ENCODE results near the gene CKLF. TPM values are rescaled to one million over a fixed set of nuclear protein-coding genes. Genes with fewer than 3 reads are reported as not detected.

Gene CKLF, protein sequence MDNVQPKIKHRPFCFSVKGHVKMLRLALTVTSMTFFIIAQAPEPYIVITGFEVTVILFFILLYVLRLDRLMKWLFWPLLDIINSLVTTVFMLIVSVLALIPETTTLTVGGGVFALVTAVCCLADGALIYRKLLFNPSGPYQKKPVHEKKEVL
- 100 to 1,000 TPM; 114 to 126 TPM for total RNA-seq

DNA sequence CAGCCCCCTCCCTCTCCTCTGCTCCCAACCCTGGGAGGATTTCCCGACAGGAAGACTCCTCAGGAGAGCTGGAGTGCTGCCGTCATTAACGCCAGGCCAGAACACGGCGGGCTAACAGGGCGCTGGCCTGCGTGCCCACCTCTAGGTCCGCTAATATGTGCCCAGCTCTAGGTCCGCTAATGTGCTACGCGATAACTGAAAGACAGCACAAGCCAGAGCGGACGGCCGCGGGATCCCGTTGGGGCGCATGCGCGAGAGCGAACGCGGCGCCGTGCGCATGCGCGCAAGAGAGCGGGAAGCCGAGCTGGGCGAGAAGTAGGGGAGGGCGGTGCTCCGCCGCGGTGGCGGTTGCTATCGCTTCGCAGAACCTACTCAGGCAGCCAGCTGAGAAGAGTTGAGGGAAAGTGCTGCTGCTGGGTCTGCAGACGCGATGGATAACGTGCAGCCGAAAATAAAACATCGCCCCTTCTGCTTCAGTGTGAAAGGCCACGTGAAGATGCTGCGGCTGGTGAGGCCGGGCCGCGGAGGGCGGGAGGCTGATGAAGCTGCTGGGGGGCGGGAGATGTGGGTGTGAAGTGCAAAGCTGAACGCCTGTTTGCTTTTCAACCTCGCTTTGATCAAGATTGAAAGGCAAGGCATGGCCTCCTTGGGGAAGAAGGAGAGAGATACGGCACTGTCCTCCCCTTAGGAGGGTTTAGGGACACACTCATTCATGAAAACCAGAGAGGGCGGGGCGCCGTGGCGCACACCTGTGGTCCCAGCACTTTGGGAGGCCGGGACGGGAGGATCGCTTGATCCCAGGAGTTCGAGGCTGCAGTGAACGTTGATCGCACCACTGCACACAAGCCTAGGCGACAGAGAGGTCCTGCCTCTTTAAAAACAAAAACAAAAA lies at the start of gene CKLF:
Gene CKLF (plus strand): TSS at position 291 of the 892 bp plus-strand sequence. CDS start 140 bp downstream, at position 431.
- Mint-ChIP-seq H3K4me1 (ENCODE audit: low read depth) (peaks cover 60% of the 10 kb centered on the region), H3K4me3 (peak within 1 kb of the TSS; percentile 87)
- intact Hi-C loops (cut with micrococcal nuclease): loop anchor here (1.0 to 5.0 kb wide), 9 partner anchors 12 to 320 kb away; partner anchors contain the start of genes CMTM3, CMTM4 and DYNC1LI2

DNA sequence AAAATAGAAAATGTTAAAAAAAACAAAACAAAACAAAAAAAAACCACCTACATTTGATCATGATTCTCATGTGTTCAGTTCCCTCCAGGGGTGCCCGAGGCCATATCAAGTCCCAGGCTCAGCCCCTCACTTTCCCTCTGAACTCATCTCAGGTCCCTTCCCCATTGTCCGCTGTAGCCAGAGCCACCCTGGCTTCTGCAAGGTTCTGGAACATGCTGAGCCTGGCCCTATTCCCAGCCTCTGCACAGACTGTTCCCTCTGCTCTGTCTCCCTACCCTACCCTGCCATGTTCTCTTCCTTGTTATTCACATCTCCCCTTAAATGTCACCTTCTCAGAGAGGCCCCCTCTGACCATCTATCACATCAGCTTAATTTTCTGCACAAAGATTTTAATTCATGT lies 49.3 kb upstream of the CKLF start:
- Mint-ChIP-seq H3K27ac (peak overlapping the region; percentile 12), H3K27me3 (ENCODE audit: low read depth) (no peaks in the 10 kb centered on the region), H3K36me3 (ENCODE audit: low read depth) (no peaks in the 10 kb centered on the region), H3K9me3 (no peaks in the 10 kb centered on the region), H3K4me3 (no peak overlapping the region), H3K4me1 (ENCODE audit: low read depth) (no peaks in the 10 kb centered on the region)
- CTCF ChIA-PET: no interaction called here
- DNase-seq: no peak
- intact Hi-C loops (cut with micrococcal nuclease): no loop called here

More for the DNA sequence above, at the start of gene CKLF:
- no peaks in the 10 kb centered on the region for H3K9me3 Mint-ChIP-seq
- DNase-seq: peak; percentile 90
- peaks cover 32% of the 10 kb centered on the region for H3K36me3 Mint-ChIP-seq (ENCODE audit: low read depth)
- H3K27ac Mint-ChIP-seq: peak within 1 kb of the TSS; percentile 95
- CTCF ChIA-PET: interaction anchor here (0.5 to 3.0 kb wide), 14 partner anchors 10 to 187 kb away, joined by 3 to 23 read pairs (median 4); no protein-coding TSS in a partner anchor
- no peaks in the 10 kb centered on the region for H3K27me3 Mint-ChIP-seq (ENCODE audit: low read depth)

DNA sequence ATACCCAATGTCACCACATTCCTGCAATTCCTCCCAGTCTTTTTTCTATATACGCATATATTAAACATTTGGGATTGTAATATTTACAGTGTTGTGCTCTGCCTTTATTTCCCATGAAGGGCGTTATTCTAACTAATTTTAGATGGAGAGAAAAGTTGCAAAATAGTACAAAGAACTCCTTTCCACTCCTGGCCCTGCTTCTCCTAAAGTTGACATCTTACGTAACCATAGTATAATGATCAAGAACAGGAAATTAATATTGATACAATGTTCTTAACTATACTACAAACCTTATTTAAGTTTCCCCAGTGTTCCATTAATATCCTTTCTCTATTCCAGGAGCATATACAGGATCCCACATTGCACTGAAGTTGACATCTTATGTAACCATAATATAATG lies 48.8 kb upstream of the CKLF start:
- no peak for DNase-seq
- Mint-ChIP-seq H3K4me3 (no peak overlapping the region), H3K27me3 (ENCODE audit: low read depth) (no peaks in the 10 kb centered on the region), H3K27ac (no peak overlapping the region), H3K36me3 (ENCODE audit: low read depth) (no peaks in the 10 kb centered on the region), H3K4me1 (ENCODE audit: low read depth) (no peaks in the 10 kb centered on the region), H3K9me3 (no peaks in the 10 kb centered on the region)
- intact Hi-C loops (cut with micrococcal nuclease): no loop called here
- CTCF ChIA-PET: no interaction called here

DNA sequence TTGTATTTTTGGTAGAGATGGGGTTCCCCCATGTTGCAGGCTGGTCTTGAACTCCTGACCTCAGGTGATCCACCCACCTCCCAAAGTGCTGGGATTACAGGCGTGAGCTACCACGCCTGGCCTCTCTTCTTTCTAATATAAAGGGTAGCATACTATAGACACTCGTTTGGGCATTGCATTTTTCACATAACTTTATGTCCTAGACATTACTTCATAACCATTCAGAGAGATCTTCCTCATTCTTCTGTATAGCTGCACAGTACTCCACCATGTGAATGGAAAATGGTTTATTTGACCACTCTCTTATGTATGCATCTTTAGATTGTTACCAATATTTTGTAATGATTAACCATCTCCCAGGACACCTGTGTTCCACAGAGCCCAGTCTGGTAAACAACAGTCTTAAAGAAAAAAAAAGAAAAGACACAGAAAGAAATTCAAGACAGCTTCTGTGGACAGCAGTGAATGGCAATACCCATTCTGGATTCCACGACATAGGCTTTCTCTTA lies 44.6 kb upstream of the CKLF start:
- H3K4me3 Mint-ChIP-seq: no peak overlapping the region
- intact Hi-C loops (cut with micrococcal nuclease): no loop called here
- no peak overlapping the region for H3K27ac Mint-ChIP-seq
- H3K36me3 Mint-ChIP-seq (ENCODE audit: low read depth): no peaks in the 10 kb centered on the region
- H3K4me1 Mint-ChIP-seq (ENCODE audit: low read depth): no peaks in the 10 kb centered on the region
- no peak for DNase-seq
- CTCF ChIA-PET: interaction anchor here (0.6 to 2.3 kb wide), 3 partner anchors 82 to 246 kb away, joined by 3 to 8 read pairs (median 5); no protein-coding TSS in a partner anchor
- no peaks in the 10 kb centered on the region for H3K27me3 Mint-ChIP-seq (ENCODE audit: low read depth)
- no peaks in the 10 kb centered on the region for H3K9me3 Mint-ChIP-seq

DNA sequence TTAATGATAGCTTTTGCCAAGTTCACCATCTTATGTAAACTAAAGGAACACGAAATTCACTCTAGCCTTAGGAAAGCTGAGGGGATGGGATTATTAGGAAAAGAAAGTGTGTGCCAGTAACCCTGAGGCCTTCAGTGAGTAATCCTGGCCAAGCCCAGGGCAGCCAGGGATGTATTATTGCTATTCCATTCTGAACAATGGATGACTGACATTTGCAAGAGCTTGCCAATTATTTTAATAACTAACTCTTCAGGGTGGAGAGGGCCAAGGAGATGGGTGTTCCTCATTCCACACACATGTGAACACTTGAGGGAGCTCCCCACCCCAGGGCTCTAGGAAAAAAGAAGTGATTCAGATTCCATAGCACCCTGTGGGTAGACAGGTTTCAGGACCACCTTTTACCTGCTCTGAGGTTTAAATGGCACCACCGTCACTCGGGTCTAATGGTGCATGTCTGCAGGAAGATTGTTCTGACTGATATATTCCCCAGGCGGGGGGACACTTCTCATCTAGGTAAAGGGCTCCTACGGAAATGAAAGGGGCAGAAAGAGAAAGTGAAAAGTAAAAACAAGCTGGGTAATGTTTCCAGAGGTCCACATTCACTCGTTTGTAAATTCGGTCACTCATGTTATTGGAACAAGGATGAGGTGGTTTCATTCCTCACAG lies 44.0 kb upstream of the CKLF start:
- Mint-ChIP-seq H3K4me3 (no peak overlapping the region), H3K4me1 (ENCODE audit: low read depth) (no peaks in the 10 kb centered on the region), H3K27ac (no peak overlapping the region), H3K27me3 (ENCODE audit: low read depth) (no peaks in the 10 kb centered on the region), H3K9me3 (no peaks in the 10 kb centered on the region), H3K36me3 (ENCODE audit: low read depth) (no peaks in the 10 kb centered on the region)
- no peak for DNase-seq
- CTCF ChIA-PET: interaction anchor here (0.6 to 2.3 kb wide), 3 partner anchors 42 to 245 kb away, joined by 3 to 8 read pairs (median 5); partner anchors contain the start of gene TK2
- intact Hi-C loops (cut with micrococcal nuclease): no loop called here

DNA sequence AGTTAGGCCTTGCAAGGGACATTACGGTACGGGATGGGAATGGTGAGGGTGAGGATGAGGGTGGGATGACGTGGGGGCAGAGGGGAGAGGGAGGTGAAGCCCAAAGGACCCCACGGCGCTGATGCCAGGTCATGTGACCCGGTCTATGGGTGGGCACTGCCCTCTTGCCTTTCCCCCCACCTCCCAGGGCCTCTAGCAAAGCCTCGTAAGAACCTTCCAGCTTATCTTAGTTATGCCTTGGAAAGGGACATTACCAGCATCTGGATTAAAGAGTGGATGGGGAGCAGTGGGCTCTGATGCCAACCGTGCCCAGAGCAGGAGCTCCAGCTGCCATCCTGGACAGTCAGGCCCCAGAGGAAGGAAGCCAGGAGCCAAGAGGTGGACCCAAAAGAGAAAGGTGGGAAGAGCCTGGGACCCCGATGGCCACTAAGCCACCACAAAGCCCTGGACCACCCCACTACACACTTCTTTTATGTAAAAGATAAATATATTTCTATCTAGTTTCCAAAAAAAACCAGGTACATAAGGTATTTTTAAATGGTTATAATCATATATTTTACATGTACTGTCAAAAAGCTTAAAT lies 43.4 kb upstream of the CKLF start:
- Mint-ChIP-seq H3K9me3 (no peaks in the 10 kb centered on the region), H3K27me3 (ENCODE audit: low read depth) (no peaks in the 10 kb centered on the region), H3K4me3 (no peak overlapping the region), H3K4me1 (ENCODE audit: low read depth) (no peaks in the 10 kb centered on the region), H3K27ac (no peak overlapping the region), H3K36me3 (ENCODE audit: low read depth) (no peaks in the 10 kb centered on the region)
- intact Hi-C loops (cut with micrococcal nuclease): no loop called here
- no peak for DNase-seq
- CTCF ChIA-PET: interaction anchor here (0.8 to 2.3 kb wide), 3 partner anchors 41 to 217 kb away, joined by 3 to 8 read pairs (median 3); partner anchors contain the start of gene TK2

DNA sequence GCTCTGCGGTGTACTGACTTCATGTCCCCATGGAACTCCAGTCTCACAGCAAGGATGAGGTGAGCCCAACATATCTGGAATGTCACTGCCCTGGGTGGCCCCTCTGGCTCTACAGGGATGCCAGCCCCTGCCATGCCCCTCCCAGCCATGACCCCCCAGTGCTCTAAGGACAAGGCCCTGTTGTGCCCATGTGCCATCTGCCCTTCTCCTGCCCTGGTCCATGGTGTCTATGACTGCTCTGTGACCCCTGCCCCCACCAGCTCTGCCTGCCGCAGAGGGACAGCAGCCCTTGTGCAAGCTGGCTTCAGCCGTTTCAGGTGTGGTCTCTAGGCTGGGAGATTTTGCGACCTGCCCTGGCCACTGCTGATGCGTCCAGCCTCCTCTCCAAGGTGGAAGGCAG lies 42.8 kb upstream of the CKLF start:
- Mint-ChIP-seq H3K9me3 (no peaks in the 10 kb centered on the region), H3K4me1 (ENCODE audit: low read depth) (no peaks in the 10 kb centered on the region), H3K36me3 (ENCODE audit: low read depth) (no peaks in the 10 kb centered on the region), H3K4me3 (no peak overlapping the region), H3K27me3 (ENCODE audit: low read depth) (no peaks in the 10 kb centered on the region), H3K27ac (no peak overlapping the region)
- intact Hi-C loops (cut with micrococcal nuclease): no loop called here
- CTCF ChIA-PET: interaction anchor here (0.8 to 2.3 kb wide), 2 partner anchors 80 to 216 kb away, joined by 3 to 8 read pairs; no protein-coding TSS in a partner anchor
- DNase-seq: no peak

DNA sequence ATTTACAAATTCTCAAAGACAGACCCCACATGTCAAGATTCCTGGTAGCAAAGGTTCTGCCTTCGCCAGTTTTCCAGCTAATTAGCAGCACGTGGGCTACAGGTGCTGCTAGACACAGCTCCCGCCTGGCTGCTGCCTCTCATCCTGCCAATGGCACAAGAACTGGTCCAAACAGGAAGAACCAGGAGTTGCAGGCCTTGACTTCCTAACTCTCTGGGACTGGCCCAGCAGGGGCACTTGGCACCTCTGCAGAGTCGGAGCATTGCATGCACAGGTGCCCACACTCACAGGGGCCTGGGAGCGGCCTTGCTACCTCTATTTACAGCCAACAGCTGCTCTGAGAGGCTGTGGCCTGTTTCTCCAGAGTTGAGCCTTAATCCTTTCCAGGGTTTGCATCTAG lies 42.1 kb upstream of the CKLF start:
- intact Hi-C loops (cut with micrococcal nuclease): no loop called here
- peaks cover 3% of the 10 kb centered on the region for H3K4me1 Mint-ChIP-seq (ENCODE audit: low read depth)
- no peak for DNase-seq
- no peak overlapping the region for H3K27ac Mint-ChIP-seq
- CTCF ChIA-PET: no interaction called here
- H3K27me3 Mint-ChIP-seq (ENCODE audit: low read depth): no peaks in the 10 kb centered on the region
- no peaks in the 10 kb centered on the region for H3K9me3 Mint-ChIP-seq
- no peaks in the 10 kb centered on the region for H3K36me3 Mint-ChIP-seq (ENCODE audit: low read depth)
- no peak overlapping the region for H3K4me3 Mint-ChIP-seq

DNA sequence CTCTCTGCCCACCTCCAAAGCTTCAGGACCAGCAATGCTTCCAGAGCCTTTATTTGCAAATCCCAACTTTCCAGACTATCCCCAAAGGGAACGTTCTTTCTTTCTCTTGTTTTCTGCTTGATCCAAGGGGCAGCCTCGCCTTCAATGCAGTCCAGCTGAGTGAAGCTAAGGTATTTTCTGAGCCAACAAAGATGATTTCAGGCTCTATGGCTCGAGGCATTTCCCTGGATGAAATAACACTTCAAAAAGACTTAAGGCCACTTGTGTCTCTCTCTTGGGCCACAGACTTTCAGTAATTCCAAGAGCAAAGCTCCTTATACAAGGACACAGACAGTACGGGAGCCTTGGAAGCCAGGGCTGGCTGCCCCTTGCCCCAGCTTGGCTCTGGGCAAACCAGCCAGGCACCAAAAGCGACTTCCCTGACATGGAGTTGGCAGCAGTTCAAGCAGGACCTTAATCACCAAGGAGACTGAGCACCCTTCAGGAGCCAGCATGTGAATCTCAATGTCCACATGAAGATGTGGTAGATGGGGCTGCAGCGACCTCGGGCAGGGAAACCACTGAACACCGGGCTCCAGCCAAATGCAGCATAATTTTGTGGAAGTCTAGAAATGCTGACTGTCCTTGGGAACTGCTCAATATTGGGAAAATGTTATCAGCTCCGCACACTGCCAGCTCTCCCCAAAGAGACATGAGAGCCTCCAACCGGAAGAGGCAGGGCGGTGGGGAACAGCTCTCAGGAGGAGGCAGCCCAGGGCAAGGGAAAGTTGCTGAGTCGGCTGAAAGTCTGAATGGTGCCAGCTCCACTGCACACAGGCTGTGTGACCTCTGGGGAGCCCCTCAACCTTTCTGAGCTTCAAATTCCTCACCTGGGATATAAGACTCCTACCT lies 41.4 kb upstream of the CKLF start:
- Mint-ChIP-seq H3K4me1 (ENCODE audit: low read depth) (peaks cover 7% of the 10 kb centered on the region), H3K4me3 (no peak overlapping the region), H3K27me3 (ENCODE audit: low read depth) (no peaks in the 10 kb centered on the region), H3K9me3 (no peaks in the 10 kb centered on the region), H3K27ac (no peak overlapping the region), H3K36me3 (ENCODE audit: low read depth) (no peaks in the 10 kb centered on the region)
- intact Hi-C loops (cut with micrococcal nuclease): no loop called here
- CTCF ChIA-PET: interaction anchor here (1.2 to 1.4 kb wide), 2 partner anchors 34 to 103 kb away, joined by 3 read pairs; no protein-coding TSS in a partner anchor
- DNase-seq: no peak

DNA sequence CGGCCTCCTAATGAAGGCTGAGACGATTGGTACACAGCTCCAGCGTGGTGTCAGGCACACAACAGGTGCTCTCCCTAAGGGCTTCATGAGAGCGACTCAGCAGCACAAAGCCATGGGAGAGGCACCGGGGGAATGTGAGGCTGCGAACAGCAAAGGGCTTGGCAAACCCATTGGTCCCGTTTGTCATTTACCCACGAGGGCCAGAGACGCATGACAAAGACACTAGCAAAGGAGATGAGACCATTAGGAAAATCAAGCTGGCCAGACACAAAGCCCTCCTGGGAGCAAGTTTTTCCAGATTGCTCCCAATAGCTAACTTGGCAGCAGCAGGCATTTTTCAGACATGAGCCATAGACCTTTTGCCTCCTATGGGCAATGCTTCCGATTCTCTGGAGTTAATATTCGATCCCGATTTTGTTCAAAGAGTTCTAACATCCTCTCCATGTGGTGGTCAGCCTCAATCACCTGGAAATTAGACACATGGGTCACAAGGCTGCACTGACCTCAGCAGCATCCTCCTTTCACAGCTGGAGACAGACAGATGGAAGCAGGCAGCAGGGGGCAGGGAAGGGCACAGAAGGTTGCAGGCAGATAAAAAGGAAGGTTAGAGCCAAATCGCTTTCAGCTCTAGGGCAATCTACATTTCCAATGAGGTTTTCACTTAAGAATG lies 40.6 kb upstream of the CKLF start:
- no peaks in the 10 kb centered on the region for H3K36me3 Mint-ChIP-seq (ENCODE audit: low read depth)
- H3K4me3 Mint-ChIP-seq: no peak overlapping the region
- H3K9me3 Mint-ChIP-seq: no peaks in the 10 kb centered on the region
- intact Hi-C loops (cut with micrococcal nuclease): loop anchor here (1.0 kb wide), 1 partner anchor 78 kb away; no protein-coding TSS in a partner anchor
- DNase-seq: peak; percentile 42
- H3K4me1 Mint-ChIP-seq (ENCODE audit: low read depth): peaks cover 15% of the 10 kb centered on the region
- H3K27ac Mint-ChIP-seq: no peak overlapping the region
- H3K27me3 Mint-ChIP-seq (ENCODE audit: low read depth): no peaks in the 10 kb centered on the region
- CTCF ChIA-PET: interaction anchor here (0.7 to 1.4 kb wide), 7 partner anchors 27 to 105 kb away, joined by 3 to 7 read pairs (median 3); partner anchors contain the start of gene CMTM1
